IMR-90 (cell line): ENCODE data around the gene EIF2B2. TPM values are rescaled to one million over a fixed set of nuclear protein-coding genes. Genes with fewer than 3 reads are reported as not detected.

Experiments
- ATAC-seq: fragments of 200-7000 bp; cut with Tn5 transposase; 2 replicates; pipeline ENCODE4 v1.9.1; 2020; ENCODE audit warnings: low read depth, mild to moderate bottlenecking, moderate library complexity
- BruUV-seq: library from RNA; stranded (reverse); fragments of 400-500 nt; replicated peaks from 2 replicates; lab custom pipeline; 2021; lab: Mats Ljungman, UMichigan
- CTCF ChIA-PET: fragments of 300-600 bp; formaldehyde crosslinking; extraction: SDS; loops from one replicate; lab custom pipeline; 2021; ENCODE audit warnings: antibody characterized with exemption; lab: Yijun Ruan, JAX
- POLR2A ChIA-PET: fragments of 300-600 bp; sonication (Branson Sonifier 250); formaldehyde crosslinking; loops from one replicate; lab custom pipeline; 2022; ENCODE audit warnings: antibody characterized with exemption; ENCODE audit not compliant: unreplicated experiment; lab: Charles Lee
- DNase-seq: peaks from one replicate; pipeline ENCODE4 v3.0.0; 2013
- H2AFZ ChIP-seq: replicated peaks from 2 replicates; pipeline ENCODE3; 2013; ENCODE audit warnings: low read length, mild to moderate bottlenecking; ENCODE audit not compliant: poor library complexity
- H2AK5ac ChIP-seq: 2 replicates; pipeline ENCODE4 v1.6.1; 2013; ENCODE audit warnings: low read depth, low read length, inconsistent platforms
- H2AK9ac ChIP-seq: replicated peaks from 2 replicates; pipeline ENCODE3; 2013; ENCODE audit warnings: mild to moderate bottlenecking, low read depth, low read length, moderate library complexity; ENCODE audit not compliant: poor library complexity
- H2BK120ac ChIP-seq: 2 replicates; pipeline ENCODE4 v1.6.1; 2013; ENCODE audit warnings: low read depth, low read length, inconsistent platforms
- H2BK15ac ChIP-seq: 3 replicates; pipeline ENCODE4 v1.6.1; 2013; ENCODE audit warnings: low read depth, low read length, inconsistent platforms
- H2BK20ac ChIP-seq: 2 replicates; pipeline ENCODE4 v1.6.1; 2013; ENCODE audit warnings: low read depth, mild to moderate bottlenecking, inconsistent platforms, low read length, moderate library complexity
- H2BK5ac ChIP-seq: 2 replicates; pipeline ENCODE4 v1.6.1; 2013; ENCODE audit warnings: mild to moderate bottlenecking, low read depth, low read length, inconsistent platforms; ENCODE audit not compliant: poor library complexity, severe bottlenecking
- H3K14ac ChIP-seq: replicated peaks from 2 replicates; pipeline ENCODE4 v1.6.1; 2013; ENCODE audit warnings: low read depth, low read length, inconsistent platforms
- H3K18ac ChIP-seq: 2 replicates; pipeline ENCODE4 v1.6.1; 2013; ENCODE audit warnings: low read depth, low read length, control low read depth
- H3K23ac ChIP-seq: 2 replicates; pipeline ENCODE4 v1.6.1; 2013; ENCODE audit warnings: low read depth, low read length, inconsistent platforms
- H3K27ac ChIP-seq: 2 replicates; pipeline ENCODE4 v1.5.1; 2013; ENCODE audit warnings: mild to moderate bottlenecking, control low read depth, low read length; ENCODE audit not compliant: insufficient read depth
- H3K27me3 ChIP-seq: 2 replicates; pipeline ENCODE4 v1.6.1; 2013; ENCODE audit warnings: low read length; ENCODE audit not compliant: control insufficient read depth, insufficient read depth
- H3K36me3 ChIP-seq: 2 replicates; pipeline ENCODE4 v1.6.1; 2013; ENCODE audit warnings: low read length, mixed read lengths; ENCODE audit not compliant: control insufficient read depth, insufficient read depth
- H3K4ac ChIP-seq: 2 replicates; pipeline ENCODE4 v1.6.1; 2013; ENCODE audit warnings: low read depth, low read length, inconsistent platforms
- H3K4me1 ChIP-seq: 2 replicates; pipeline ENCODE4 v1.6.1; 2013; ENCODE audit warnings: low read length, mixed read lengths; ENCODE audit not compliant: control insufficient read depth, insufficient read depth
- H3K4me2 ChIP-seq: 2 replicates; pipeline ENCODE4 v1.6.1; 2013; ENCODE audit warnings: low read depth, mild to moderate bottlenecking, control low read depth, low read length, moderate library complexity
- H3K4me3 ChIP-seq: 2 replicates; pipeline ENCODE4 v1.5.1; 2013; ENCODE audit warnings: low read depth, mild to moderate bottlenecking, control low read depth, low read length, moderate library complexity; ENCODE audit not compliant: insufficient read depth
- H3K56ac ChIP-seq: 2 replicates; pipeline ENCODE4 v1.6.1; 2013; ENCODE audit warnings: low read length, inconsistent platforms; ENCODE audit not compliant: insufficient read depth; ENCODE audit errors: extremely low read depth
- H3K79me1 ChIP-seq, 2 experiments: 2 replicates each; pipeline ENCODE4 v1.6.1; 2013; ENCODE audit warnings: low read length in 2 of 2, inconsistent platforms in 1 of 2, low read depth in 1 of 2
- H3K9ac ChIP-seq: 2 replicates; pipeline ENCODE4 v1.6.1; 2013; ENCODE audit warnings: low read depth, low read length, control low read depth
- H3K9me1 ChIP-seq: 2 replicates; pipeline ENCODE4 v1.6.1; 2013; ENCODE audit warnings: low read length, inconsistent platforms; ENCODE audit not compliant: insufficient read depth
- H3K9me3 ChIP-seq: 2 replicates; pipeline ENCODE4 v1.6.1; 2013; ENCODE audit warnings: low read length; ENCODE audit not compliant: control insufficient read depth, insufficient read depth
- H4K20me1 ChIP-seq: 2 replicates; pipeline ENCODE4 v1.6.1; 2013; ENCODE audit warnings: low read length, inconsistent platforms; ENCODE audit not compliant: insufficient read depth
- H4K5ac ChIP-seq: 2 replicates; pipeline ENCODE4 v1.6.1; 2013; ENCODE audit warnings: mild to moderate bottlenecking, low read depth, low read length, control low read depth
- H4K8ac ChIP-seq, 2 experiments: 2 replicates each; pipeline ENCODE4 v1.6.1; 2013; ENCODE audit warnings: low read depth in 2 of 2, low read length in 2 of 2, control low read depth in 1 of 2, inconsistent platforms in 1 of 2
- H4K91ac ChIP-seq: 2 replicates; pipeline ENCODE4 v1.6.1; 2013; ENCODE audit warnings: low read depth, low read length, inconsistent platforms; ENCODE audit not compliant: insufficient read depth
- ELK1 ChIP-seq: fragments of 150-350 bp; IDR thresholded peaks from 2 replicates; pipeline ENCODE4 v1.6.1; 2016; ENCODE audit warnings: low read depth, mild to moderate bottlenecking, low read length, moderate library complexity, borderline replicate concordance
- MAZ ChIP-seq: IDR thresholded peaks from 2 replicates; pipeline ENCODE4 v1.6.1; 2012; ENCODE audit warnings: low read depth, mild to moderate bottlenecking, low read length, improper control_type of control experiment, moderate library complexity, borderline replicate concordance
- WGBS, 2 experiments: methylation state at CpG; one replicate each; pipeline versions ENCODE4 v1.1.5 to v1.1.7; 2013; ENCODE audit warnings: missing lambda C conversion rate in 2 of 2; ENCODE audit not compliant: insufficient read length in 1 of 2; ENCODE audit errors: extremely low coverage in 2 of 2; 5-methylcytosine and 5-hydroxymethylcytosine counted together
- dilution Hi-C: fragments of 300-500 bp; cut with HindIII; formaldehyde crosslinking; loops from one replicate; pipeline ENCODE4 v1.14.3; 2018; ENCODE audit warnings: low sequenced_read_pairs; ENCODE audit not compliant: unreplicated experiment
- in situ Hi-C: fragments of 300-500 bp; cut with MboI; formaldehyde crosslinking; loops from 3 replicates; pipeline ENCODE4 v1.14.3; 2019; ENCODE audit warnings: low sequenced_read_pairs, inconsistent platforms, mixed read lengths
- intact Hi-C: fragments of 100-400 bp; cut with micrococcal nuclease; formaldehyde crosslinking; loops from 2 replicates; pipeline ENCODE4 v1.10.0; 2022
- polyA plus RNA-seq, 3 experiments: library from polyadenylated mRNA; depleted of rRNA; stranded (reverse); fragments of >200 nt; gene quantifications; 2 replicates each; pipeline ENCODE4 v1.2.3, GENCODE V29; 2012; ENCODE audit warnings: low replicate concordance in 1 of 3
- total RNA-seq: library from RNA; depleted of rRNA; stranded (reverse); fragments of >200 nt; gene quantifications from 2 replicates; pipeline ENCODE4 v1.2.3, GENCODE V29; 2012

The EIF2B2 gene
- total and polyA plus RNA-seq, 2 of the 4 experiments (the other 2 are of a cell fraction) = 63.6 to 70.1 TPM

GRCh38 chr14:74977164-74977900 is 25.4 kb upstream of the EIF2B2 start:
- ChIA-PET POLR2A (no interaction called here), CTCF (interaction anchor here (0.7 kb wide), 1 partner anchor 13 kb away, joined by 3 read pairs; no protein-coding TSS in a partner anchor)
- H4K20me1 ChIP-seq = no peaks in the 10 kb centered on the region
- H3K14ac ChIP-seq = no peak overlapping the region
- in situ Hi-C loops (no loop called here), intact Hi-C loops (no loop called here), dilution Hi-C loops (no loop called here)
- H3K36me3 ChIP-seq = no peaks in the 10 kb centered on the region
- no peak overlapping the region for H4K8ac ChIP-seq
- H4K5ac ChIP-seq = no peak overlapping the region
- DNase-seq (no peak), ATAC-seq (no peak)
- H3K27me3 ChIP-seq = peaks cover 2% of the 10 kb centered on the region; the same call in 1 of the 2 replicates
- no peak overlapping the region for H2BK20ac ChIP-seq
- H3K79me1 ChIP-seq = no peaks in the 10 kb centered on the region
- no peak overlapping the region for H3K56ac ChIP-seq
- no peak overlapping the region for H3K18ac ChIP-seq
- no peaks in the 10 kb centered on the region for H3K9me3 ChIP-seq
- no peak overlapping the region for H2AK5ac ChIP-seq
- no peak overlapping the region for H2BK15ac ChIP-seq
- H3K9ac ChIP-seq = no peak overlapping the region
- no peak overlapping the region for H4K91ac ChIP-seq
- H3K27ac ChIP-seq = no peak overlapping the region
- no peak overlapping the region for H3K4me3 ChIP-seq
- no peak overlapping the region for H2BK5ac ChIP-seq
- H3K4me1 ChIP-seq = peaks cover 15% of the 10 kb centered on the region
- no peak overlapping the region for H2AK9ac ChIP-seq
- H3K23ac ChIP-seq = no peak overlapping the region
- no peak overlapping the region for H3K4ac ChIP-seq
- 65% methylated on average over 3 of the region's 12 CpGs; no CpG with 5 or more reads in 1 of the 2 experiments for WGBS, 2 experiments
- no peak overlapping the region for H2AFZ ChIP-seq
- TF ChIP-seq MAZ (no peak), ELK1 (no peak)
- no peak overlapping the region for H3K4me2 ChIP-seq
- peaks cover 9% of the 10 kb centered on the region; the same call in 1 of the 2 replicates for H3K9me1 ChIP-seq
- no TSS peak for BruUV-seq
- no peak overlapping the region for H2BK120ac ChIP-seq
